Osteocyte (in vitro differentiated cells): ENCODE results near the gene IMPG2. TPM values are rescaled to one million over a fixed set of nuclear protein-coding genes. Genes with fewer than 3 reads are reported as not detected.

Source experiments
- DNase-seq: peaks from one replicate; pipeline ENCODE4 v3.0.0; 2021; ENCODE audit warnings: mixed read lengths; ENCODE audit not compliant: unreplicated experiment; ENCODE audit errors: extremely low spot score
- H3K27ac Mint-ChIP-seq: one replicate; pipeline ENCODE4 v1.8.0; 2021; ENCODE audit warnings: mild to moderate bottlenecking, mixed read lengths; ENCODE audit not compliant: unreplicated experiment
- H3K27me3 Mint-ChIP-seq: one replicate; pipeline ENCODE4 v1.8.0; 2021; ENCODE audit warnings: mixed read lengths; ENCODE audit not compliant: unreplicated experiment
- H3K36me3 Mint-ChIP-seq: one replicate; pipeline ENCODE4 v1.8.0; 2021; ENCODE audit warnings: mixed read lengths; ENCODE audit not compliant: unreplicated experiment
- H3K4me1 Mint-ChIP-seq: one replicate; pipeline ENCODE4 v1.8.0; 2021; ENCODE audit warnings: mixed read lengths; ENCODE audit not compliant: unreplicated experiment
- H3K4me3 Mint-ChIP-seq: one replicate; pipeline ENCODE4 v1.8.0; 2021; ENCODE audit warnings: mild to moderate bottlenecking, moderate library complexity, mixed read lengths; ENCODE audit not compliant: unreplicated experiment
- H3K9me3 Mint-ChIP-seq: one replicate; pipeline ENCODE4 v1.8.0; 2021; ENCODE audit warnings: mixed read lengths; ENCODE audit not compliant: unreplicated experiment
- total RNA-seq: library from RNA; stranded (reverse); gene quantifications from 2 replicates; pipeline ENCODE4 v1.2.1, GENCODE V29; 2021
- TF ChIP-seq, protein P1 (sequence below): fragments of 200-600 bp; sonication (generic); IDR thresholded peaks from 2 replicates; pipeline ENCODE4 v1.5.0; 2021; ENCODE audit warnings: antibody characterized with exemption, mild to moderate bottlenecking, moderate library complexity

The IMPG2 gene
- total RNA-seq, 1 donor from 2014 or later = 0.73 TPM

DNA sequence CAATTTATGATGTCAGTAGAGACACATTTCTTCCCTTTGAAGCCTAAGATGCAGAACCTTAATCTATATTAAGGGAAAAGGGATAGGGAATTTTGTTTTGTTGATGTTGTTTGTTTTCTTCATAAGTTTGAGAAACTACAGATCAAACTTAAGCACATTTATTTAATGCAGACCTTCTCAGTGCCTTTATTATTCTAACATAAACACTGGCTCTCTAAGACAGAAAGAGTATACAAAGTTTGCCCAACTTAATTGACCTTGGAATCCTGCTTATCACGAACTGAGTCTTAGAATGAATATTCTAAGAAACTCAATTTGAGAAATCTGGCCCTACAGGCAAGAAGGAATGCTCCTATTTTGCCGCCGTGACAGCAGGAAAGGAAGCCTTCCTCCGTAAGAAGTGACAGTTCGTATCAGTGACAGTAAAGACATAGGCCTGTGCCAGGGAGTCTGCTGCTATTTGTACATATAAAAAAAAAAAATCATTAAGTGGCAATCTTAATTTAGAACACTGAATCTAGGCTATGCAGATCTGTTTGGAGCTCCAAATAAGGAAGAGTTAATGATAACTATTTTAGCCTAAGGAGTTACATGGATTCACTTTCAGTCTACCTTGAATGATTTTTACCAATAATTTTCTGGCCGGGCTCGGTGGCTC is 8.8 kb upstream of the IMPG2 start:
- Mint-ChIP-seq H3K4me1 (no peaks in the 10 kb centered on the region), H3K27me3 (no peaks in the 10 kb centered on the region), H3K27ac (no peak overlapping the region), H3K9me3 (no peaks in the 10 kb centered on the region), H3K4me3 (no peak overlapping the region), H3K36me3 (peaks cover 32% of the 10 kb centered on the region)
- TF ChIP-seq, protein P1, sequence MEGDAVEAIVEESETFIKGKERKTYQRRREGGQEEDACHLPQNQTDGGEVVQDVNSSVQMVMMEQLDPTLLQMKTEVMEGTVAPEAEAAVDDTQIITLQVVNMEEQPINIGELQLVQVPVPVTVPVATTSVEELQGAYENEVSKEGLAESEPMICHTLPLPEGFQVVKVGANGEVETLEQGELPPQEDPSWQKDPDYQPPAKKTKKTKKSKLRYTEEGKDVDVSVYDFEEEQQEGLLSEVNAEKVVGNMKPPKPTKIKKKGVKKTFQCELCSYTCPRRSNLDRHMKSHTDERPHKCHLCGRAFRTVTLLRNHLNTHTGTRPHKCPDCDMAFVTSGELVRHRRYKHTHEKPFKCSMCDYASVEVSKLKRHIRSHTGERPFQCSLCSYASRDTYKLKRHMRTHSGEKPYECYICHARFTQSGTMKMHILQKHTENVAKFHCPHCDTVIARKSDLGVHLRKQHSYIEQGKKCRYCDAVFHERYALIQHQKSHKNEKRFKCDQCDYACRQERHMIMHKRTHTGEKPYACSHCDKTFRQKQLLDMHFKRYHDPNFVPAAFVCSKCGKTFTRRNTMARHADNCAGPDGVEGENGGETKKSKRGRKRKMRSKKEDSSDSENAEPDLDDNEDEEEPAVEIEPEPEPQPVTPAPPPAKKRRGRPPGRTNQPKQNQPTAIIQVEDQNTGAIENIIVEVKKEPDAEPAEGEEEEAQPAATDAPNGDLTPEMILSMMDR = no peak
- DNase-seq = no peak

DNA sequence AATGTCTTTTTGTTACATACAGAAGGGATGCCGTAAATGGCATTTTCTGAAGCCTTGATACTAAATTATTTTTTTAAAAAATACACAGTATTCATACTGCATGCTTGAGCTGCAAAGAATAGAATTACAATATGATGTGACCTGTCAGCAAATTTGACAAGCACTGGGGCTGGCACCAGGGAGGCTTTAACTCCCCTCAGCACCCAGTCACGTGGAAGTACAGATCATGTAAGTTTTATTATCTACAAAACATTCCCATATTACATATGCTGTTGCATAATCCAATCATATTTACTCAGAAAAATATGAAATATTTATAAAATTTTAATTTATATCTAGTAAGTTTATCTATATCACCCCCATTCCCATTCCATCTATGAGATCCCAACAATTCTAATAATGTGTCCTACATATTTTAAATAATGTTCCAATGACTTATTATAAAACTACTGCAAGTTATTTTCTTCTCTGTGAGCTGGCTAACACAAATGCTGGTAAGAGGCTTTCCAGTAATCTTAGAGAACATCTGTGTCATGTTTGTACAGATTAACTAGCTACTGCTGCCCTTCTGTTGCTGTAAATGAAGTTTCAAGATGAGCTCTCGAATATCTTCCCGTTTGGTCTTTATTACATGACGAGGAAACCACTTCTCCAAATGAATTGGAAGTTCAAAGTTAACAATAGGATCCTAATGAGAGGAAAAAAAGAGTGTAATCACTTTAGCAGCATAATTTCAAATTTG is 5.2 kb upstream of the IMPG2 start:
- Mint-ChIP-seq H3K27me3 (no peaks in the 10 kb centered on the region), H3K36me3 (peaks cover 26% of the 10 kb centered on the region), H3K9me3 (no peaks in the 10 kb centered on the region), H3K27ac (no peak overlapping the region), H3K4me3 (no peak overlapping the region), H3K4me1 (no peaks in the 10 kb centered on the region)
- no peak for DNase-seq
- TF ChIP-seq, protein P1 = no peak

DNA sequence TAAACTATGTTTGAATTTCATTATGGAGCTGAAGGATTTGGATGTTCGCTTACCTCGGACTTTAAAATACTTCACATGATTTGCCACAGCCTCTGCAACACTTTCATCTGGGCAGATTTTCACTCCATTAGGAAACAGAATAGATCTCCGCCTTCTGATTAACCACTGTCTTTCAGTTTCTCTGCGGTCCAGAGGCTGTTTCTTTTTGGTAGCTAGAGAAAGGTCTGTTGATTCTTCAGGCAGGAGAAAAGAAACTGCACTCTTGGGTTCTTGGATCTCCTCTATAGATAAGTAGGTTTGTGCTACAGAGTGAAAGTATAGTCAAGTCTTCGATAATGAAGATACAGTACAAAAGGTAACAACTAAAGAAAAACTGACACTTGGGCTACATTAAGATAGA is 844 bp downstream of the IMPG2 start:
- H3K36me3 Mint-ChIP-seq = peaks cover 3% of the 10 kb centered on the region
- no peak overlapping the region for H3K27ac Mint-ChIP-seq
- no peak for DNase-seq
- TF ChIP-seq, protein P1 = no peak
- H3K9me3 Mint-ChIP-seq = no peaks in the 10 kb centered on the region
- H3K27me3 Mint-ChIP-seq = no peaks in the 10 kb centered on the region
- no peak overlapping the region for H3K4me3 Mint-ChIP-seq
- H3K4me1 Mint-ChIP-seq = no peaks in the 10 kb centered on the region

DNA sequence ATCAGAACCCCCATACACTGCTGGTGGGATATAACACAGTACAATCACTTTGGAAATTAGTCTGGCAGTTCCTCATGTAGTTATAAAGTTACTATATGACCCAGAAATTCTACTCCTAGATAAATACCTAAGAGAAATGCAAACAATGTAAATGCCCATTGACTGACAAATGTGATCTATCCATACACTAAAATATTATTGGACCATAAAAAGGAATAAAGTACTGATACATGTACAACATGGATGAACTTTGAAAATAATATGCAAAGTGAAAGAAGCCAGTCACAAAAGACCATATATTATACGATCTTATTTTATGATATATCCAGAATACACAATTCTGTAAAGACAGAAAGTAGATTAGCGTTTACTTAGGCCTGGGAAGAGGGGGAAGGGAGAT is 7.8 kb downstream of the IMPG2 start:
- Mint-ChIP-seq H3K4me1 (peaks cover 22% of the 10 kb centered on the region), H3K27ac (no peak overlapping the region), H3K36me3 (peaks cover 16% of the 10 kb centered on the region), H3K9me3 (peaks cover 11% of the 10 kb centered on the region), H3K27me3 (no peaks in the 10 kb centered on the region), H3K4me3 (no peak overlapping the region)
- no peak for DNase-seq
- TF ChIP-seq, protein P1 = no peak

DNA sequence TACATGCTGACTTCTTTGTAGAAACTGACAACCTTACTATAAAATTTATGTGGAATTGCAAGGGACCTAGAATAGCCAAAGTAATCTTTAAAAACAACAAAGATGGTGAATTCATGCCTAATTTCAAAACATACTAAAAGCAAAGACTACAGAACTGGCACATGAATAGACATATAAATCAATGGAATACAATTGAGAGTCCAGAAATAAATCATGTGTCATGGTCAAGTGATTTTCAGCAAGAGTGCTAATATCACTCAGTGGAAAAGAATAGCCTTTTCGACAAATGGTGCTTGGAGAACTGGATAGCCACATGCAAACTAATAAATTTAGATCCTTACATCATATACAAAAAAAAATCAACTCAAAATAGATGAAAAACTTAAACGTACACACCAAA is 8.7 kb downstream of the IMPG2 start:
- Mint-ChIP-seq H3K4me3 (no peak overlapping the region), H3K27me3 (no peaks in the 10 kb centered on the region), H3K27ac (no peak overlapping the region), H3K9me3 (peaks cover 11% of the 10 kb centered on the region), H3K36me3 (peaks cover 16% of the 10 kb centered on the region), H3K4me1 (peaks cover 22% of the 10 kb centered on the region)
- DNase-seq = no peak
- TF ChIP-seq, protein P1 = no peak
